ENCODE data around the gene DFFB. TPM values are rescaled to one million over a fixed set of nuclear protein-coding genes. Genes with fewer than 3 reads are reported as not detected.

DFFB gene
- total and polyA plus RNA-seq, 2 of the 13 experiments (the other 11 are each of a cell fraction or from before 2014, with no cell fraction given): 4.6 to 9.3 TPM

DNA sequence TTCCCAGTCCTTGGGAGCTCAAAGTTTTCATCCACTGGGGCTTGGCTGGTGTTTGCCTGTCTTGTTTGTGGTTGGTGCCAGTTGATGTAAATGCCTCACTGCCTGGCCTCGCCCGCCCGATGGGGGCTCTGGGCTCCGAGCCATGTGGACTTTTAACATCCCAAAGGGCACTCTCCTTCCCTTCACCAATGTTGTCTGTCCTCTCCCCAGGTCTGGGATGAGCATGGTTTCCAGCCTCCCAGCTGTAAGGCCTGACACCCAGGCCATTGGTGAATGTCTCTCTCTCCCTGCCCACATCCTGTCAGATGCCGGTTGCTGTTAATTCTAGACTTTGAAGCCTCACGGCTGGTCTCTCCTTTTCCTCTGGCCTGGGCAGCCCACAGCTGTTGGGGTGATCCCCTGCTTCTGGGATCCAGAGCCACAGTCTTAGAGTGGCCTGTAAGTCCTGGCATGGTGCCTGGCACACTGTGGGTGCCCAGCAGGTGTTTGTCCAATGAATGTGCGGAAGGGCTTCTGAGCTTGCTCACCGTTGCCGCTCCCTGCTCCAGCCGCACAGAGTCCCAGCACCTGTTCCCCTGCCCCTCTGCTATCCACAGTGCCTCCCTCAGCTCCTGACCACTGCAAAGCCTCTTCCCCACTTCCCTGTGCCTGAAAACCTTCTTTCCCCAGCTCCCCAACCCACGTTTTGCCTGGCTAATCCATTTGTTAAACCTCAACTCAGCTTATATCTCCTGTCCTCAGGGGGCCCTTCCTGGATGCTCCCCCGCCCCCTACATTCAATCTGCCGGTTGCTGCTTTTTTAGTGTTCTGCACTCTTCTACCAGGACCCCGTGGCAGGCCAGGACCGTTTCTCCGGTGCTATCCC is 46.1 kb downstream of the DFFB start:
- H3K9me3 ChIP-seq (ENCODE audit: low read length): peaks cover 1% of the 10 kb centered on the region; the same call in 1 of the 2 replicates
- peak; percentile 57 for DNase-seq (ENCODE audit: low spot score)
- no peak for TF ChIP-seq ETV6 (CRISPR knock-in tag; conservative IDR thresholded peaks at IDR 0.05)
- no peak for TF ChIP-seq MAFG (CRISPR knock-in tag; IDR thresholded peaks at IDR 0.05)
- TF ChIP-seq, protein P1, sequence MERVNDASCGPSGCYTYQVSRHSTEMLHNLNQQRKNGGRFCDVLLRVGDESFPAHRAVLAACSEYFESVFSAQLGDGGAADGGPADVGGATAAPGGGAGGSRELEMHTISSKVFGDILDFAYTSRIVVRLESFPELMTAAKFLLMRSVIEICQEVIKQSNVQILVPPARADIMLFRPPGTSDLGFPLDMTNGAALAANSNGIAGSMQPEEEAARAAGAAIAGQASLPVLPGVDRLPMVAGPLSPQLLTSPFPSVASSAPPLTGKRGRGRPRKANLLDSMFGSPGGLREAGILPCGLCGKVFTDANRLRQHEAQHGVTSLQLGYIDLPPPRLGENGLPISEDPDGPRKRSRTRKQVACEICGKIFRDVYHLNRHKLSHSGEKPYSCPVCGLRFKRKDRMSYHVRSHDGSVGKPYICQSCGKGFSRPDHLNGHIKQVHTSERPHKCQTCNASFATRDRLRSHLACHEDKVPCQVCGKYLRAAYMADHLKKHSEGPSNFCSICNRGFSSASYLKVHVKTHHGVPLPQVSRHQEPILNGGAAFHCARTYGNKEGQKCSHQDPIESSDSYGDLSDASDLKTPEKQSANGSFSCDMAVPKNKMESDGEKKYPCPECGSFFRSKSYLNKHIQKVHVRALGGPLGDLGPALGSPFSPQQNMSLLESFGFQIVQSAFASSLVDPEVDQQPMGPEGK (CRISPR knock-in tag; IDR thresholded peaks at IDR 0.05): peak; percentile 21; the same call in 1 of the 2 replicates
- no peak for TF ChIP-seq ESRRA (CRISPR knock-in tag; IDR thresholded peaks at IDR 0.05; ENCODE audit: low read depth)
- no peak for TF ChIP-seq ZFP36L1 (CRISPR knock-in tag; IDR thresholded peaks at IDR 0.05)
- TF ChIP-seq, protein P2, sequence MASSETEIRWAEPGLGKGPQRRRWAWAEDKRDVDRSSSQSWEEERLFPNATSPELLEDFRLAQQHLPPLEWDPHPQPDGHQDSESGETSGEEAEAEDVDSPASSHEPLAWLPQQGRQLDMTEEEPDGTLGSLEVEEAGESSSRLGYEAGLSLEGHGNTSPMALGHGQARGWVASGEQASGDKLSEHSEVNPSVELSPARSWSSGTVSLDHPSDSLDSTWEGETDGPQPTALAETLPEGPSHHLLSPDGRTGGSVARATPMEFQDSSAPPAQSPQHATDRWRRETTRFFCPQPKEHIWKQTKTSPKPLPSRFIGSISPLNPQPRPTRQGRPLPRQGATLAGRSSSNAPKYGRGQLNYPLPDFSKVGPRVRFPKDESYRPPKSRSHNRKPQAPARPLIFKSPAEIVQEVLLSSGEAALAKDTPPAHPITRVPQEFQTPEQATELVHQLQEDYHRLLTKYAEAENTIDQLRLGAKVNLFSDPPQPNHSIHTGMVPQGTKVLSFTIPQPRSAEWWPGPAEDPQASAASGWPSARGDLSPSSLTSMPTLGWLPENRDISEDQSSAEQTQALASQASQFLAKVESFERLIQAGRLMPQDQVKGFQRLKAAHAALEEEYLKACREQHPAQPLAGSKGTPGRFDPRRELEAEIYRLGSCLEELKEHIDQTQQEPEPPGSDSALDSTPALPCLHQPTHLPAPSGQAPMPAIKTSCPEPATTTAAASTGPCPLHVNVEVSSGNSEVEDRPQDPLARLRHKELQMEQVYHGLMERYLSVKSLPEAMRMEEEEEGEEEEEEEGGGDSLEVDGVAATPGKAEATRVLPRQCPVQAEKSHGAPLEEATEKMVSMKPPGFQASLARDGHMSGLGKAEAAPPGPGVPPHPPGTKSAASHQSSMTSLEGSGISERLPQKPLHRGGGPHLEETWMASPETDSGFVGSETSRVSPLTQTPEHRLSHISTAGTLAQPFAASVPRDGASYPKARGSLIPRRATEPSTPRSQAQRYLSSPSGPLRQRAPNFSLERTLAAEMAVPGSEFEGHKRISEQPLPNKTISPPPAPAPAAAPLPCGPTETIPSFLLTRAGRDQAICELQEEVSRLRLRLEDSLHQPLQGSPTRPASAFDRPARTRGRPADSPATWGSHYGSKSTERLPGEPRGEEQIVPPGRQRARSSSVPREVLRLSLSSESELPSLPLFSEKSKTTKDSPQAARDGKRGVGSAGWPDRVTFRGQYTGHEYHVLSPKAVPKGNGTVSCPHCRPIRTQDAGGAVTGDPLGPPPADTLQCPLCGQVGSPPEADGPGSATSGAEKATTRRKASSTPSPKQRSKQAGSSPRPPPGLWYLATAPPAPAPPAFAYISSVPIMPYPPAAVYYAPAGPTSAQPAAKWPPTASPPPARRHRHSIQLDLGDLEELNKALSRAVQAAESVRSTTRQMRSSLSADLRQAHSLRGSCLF (CRISPR knock-in tag; IDR thresholded peaks at IDR 0.05; ENCODE audit: borderline replicate concordance): no peak
- TF ChIP-seq TOPORS (CRISPR knock-in tag; IDR thresholded peaks at IDR 0.05): no peak
- TF ChIP-seq, protein P3, sequence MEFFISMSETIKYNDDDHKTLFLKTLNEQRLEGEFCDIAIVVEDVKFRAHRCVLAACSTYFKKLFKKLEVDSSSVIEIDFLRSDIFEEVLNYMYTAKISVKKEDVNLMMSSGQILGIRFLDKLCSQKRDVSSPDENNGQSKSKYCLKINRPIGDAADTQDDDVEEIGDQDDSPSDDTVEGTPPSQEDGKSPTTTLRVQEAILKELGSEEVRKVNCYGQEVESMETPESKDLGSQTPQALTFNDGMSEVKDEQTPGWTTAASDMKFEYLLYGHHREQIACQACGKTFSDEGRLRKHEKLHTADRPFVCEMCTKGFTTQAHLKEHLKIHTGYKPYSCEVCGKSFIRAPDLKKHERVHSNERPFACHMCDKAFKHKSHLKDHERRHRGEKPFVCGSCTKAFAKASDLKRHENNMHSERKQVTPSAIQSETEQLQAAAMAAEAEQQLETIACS (CRISPR knock-in tag; IDR thresholded peaks at IDR 0.05): no peak
- TF ChIP-seq BORCS8-MEF2B (CRISPR knock-in tag; IDR thresholded peaks at IDR 0.05): no peak
- TF ChIP-seq MEF2D (CRISPR knock-in tag; IDR thresholded peaks at IDR 0.05): no peak
- TF ChIP-seq, protein P4, sequence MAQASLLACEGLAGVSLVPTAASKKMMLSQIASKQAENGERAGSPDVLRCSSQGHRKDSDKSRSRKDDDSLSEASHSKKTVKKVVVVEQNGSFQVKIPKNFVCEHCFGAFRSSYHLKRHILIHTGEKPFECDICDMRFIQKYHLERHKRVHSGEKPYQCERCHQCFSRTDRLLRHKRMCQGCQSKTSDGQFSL (CRISPR knock-in tag; IDR thresholded peaks at IDR 0.05): no peak
- TF ChIP-seq ZNF343 (CRISPR knock-in tag; IDR thresholded peaks at IDR 0.05): no peak
- TF ChIP-seq SRSF9 (IDR thresholded peaks at IDR 0.05; ENCODE audit: borderline replicate concordance, insufficient read depth, low read depth, low read length, poor library complexity, severe bottlenecking): no peak
- no peak for TF ChIP-seq ZNF550 (CRISPR knock-in tag; IDR thresholded peaks at IDR 0.05; ENCODE audit: borderline replicate concordance)

More for the DNA sequence above, 46.1 kb downstream of the DFFB start:
- no peak for ATAC-seq
- no peak for FAIRE-seq
- ChIA-PET POLR2A (interaction anchor here (1.0 to 1.6 kb wide), 3 partner anchors 39 to 107 kb away, joined by 3 to 5 read pairs (median 4); partner anchors contain the start of genes DFFB and LRRC47), CTCF (ENCODE audit: low intra/inter-chr PET ratio, low total read pairs) (no interaction called here)
- 44% methylated on average over 11 of the region's 16 CpGs for whole genome bisulfite sequencing (ENCODE audit: low lambda C conversion rate)
- peaks cover 17% of the 10 kb centered on the region for H3K79me2 ChIP-seq (ENCODE audit: insufficient read depth, low read length)
- no TSS peak for BruUV-seq (replicated peaks)
- H3K4me2 ChIP-seq (ENCODE audit: low read depth, low read length): peak overlapping the region; percentile 64
- H4K20me1 ChIP-seq (ENCODE audit: insufficient read depth, low read length): no peaks in the 10 kb centered on the region
- H3K36me3 ChIP-seq (replicated peaks in 1 of 2; ENCODE audit: control insufficient read depth in 1 of 2, insufficient read depth in 2 of 2, low read length in 2 of 2): no peaks in the 10 kb centered on the region
- H3K4me3 ChIP-seq (replicated peaks in 1 of 3; ENCODE audit: insufficient read depth in 1 of 3, low read depth in 2 of 3, low read length in 3 of 3): peak overlapping the region in 1 of 3 experiments; percentile 1; a peak in 1 of 6 replicates
- peaks cover 54% of the 10 kb centered on the region for H3K4me1 ChIP-seq (ENCODE audit: insufficient read depth, low read length)
- H3K27ac ChIP-seq (ENCODE audit: extremely low read length, insufficient read depth, low read length): peak overlapping the region; percentile 57
- H3K9ac ChIP-seq (ENCODE audit: insufficient read depth, low read depth, low read length): 0 out of 2 replicates have a peak overlapping the region, but pooled peaks have one; percentile 30
- no peak overlapping the region for H2AFZ ChIP-seq (ENCODE audit: low read length)
- in situ Hi-C loops (cut with HindIII; ENCODE audit: extremely low pct_ligation_motif_present, low pct_unique_long_range_greater_than_20kb) (loop anchor here (25.0 kb wide), 1 partner anchor 159 kb away; no protein-coding TSS in a partner anchor), intact Hi-C loops (cut with micrococcal nuclease; ENCODE audit: unreplicated experiment) (loop anchor here (10.0 kb wide), 1 partner anchor 129 kb away; the partner anchor contains the start of gene SMIM1)
- H3K27me3 ChIP-seq (ENCODE audit: control insufficient read depth in 1 of 2, insufficient read depth in 2 of 2, low read length in 2 of 2): no peaks in the 10 kb centered on the region; a peak in 1 of 5 replicates

Measured in HepG2 (cell line).